Measurements from ENCODE around the gene COMMD4.

- TF ChIP-seq CTCF (IDR thresholded peaks at IDR 0.05 in 4 of 5, conservative IDR thresholded peaks at IDR 0.05 in 1 of 5) = peak in 2 of 5 experiments; percentile 35 to 67
- TF ChIP-seq POLR2A (IDR thresholded peaks at IDR 0.05) = no peak
Measured at GRCh38 chr15:75367406-75367912, 31.6 kb downstream of the COMMD4 start.
